ENCODE results near the gene TTBK2. TPM values are rescaled to one million over a fixed set of nuclear protein-coding genes. Genes with fewer than 3 reads are reported as not detected.

The TTBK2 gene
- polyA plus RNA-seq, 1 of the 3 experiments (the other 2 are of a cell fraction), result 4.5 TPM

DNA sequence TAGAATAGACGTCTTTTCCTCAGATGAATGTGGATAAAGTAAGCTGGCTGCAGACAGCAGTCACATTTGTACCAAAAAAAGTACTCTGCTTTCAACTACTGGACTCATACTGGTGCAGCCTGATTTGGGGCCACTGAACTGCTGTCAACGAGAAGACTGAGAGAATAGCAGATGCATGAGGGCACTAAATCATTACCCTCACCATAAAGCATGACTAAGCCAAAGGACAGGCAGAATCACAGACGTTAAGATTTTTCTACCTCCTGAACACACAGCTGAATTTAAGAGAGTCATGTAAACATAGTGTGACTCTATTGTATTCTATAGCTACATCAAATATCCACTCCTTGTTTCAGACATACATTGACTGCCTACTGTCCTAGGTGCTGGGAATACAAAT, 115.8 kb downstream of the TTBK2 start:
- no peak overlapping the region for H3K9ac ChIP-seq
- no peak overlapping the region for H3K4me3 ChIP-seq (ENCODE audit: low read depth in 2 of 2, low read length in 1 of 2)
- DNase-seq, result no peak
- POLR2A ChIA-PET, result no interaction called here
- H3K36me3 ChIP-seq (replicated peaks in 1 of 2; ENCODE audit: control insufficient read depth in 1 of 2, insufficient read depth in 2 of 2, low read length in 1 of 2), result peaks cover 8 to 13% of the 10 kb centered on the region in 2 experiments
- H2AFZ ChIP-seq (ENCODE audit: low read depth), result no peak overlapping the region
- no peak overlapping the region for H3K4me2 ChIP-seq
- no peaks in the 10 kb centered on the region for H3K9me3 ChIP-seq
- no peaks in the 10 kb centered on the region for H3K9me2 ChIP-seq
- no peaks in the 10 kb centered on the region for H3F3A ChIP-seq (replicated peaks; ENCODE audit: insufficient read depth)
- H4K20me1 ChIP-seq (ENCODE audit: insufficient read depth), result no peaks in the 10 kb centered on the region
- H3K27me3 ChIP-seq (ENCODE audit: insufficient read depth), result no peaks in the 10 kb centered on the region
- WGBS (ENCODE audit: low lambda C conversion rate), result 67% methylated on average over 3 of the region's 3 CpGs
- no peaks in the 10 kb centered on the region for H3K79me2 ChIP-seq (ENCODE audit: insufficient read depth)
- TF ChIP-seq SMC3 (IDR thresholded peaks at IDR 0.05; ENCODE audit: low read depth, low read length), result no peak
- TF ChIP-seq, protein P1, sequence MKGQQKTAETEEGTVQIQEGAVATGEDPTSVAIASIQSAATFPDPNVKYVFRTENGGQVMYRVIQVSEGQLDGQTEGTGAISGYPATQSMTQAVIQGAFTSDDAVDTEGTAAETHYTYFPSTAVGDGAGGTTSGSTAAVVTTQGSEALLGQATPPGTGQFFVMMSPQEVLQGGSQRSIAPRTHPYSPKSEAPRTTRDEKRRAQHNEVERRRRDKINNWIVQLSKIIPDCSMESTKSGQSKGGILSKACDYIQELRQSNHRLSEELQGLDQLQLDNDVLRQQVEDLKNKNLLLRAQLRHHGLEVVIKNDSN (IDR thresholded peaks at IDR 0.05; ENCODE audit: borderline replicate concordance, low read depth), result no peak
- no peak for TF ChIP-seq CHD2 (IDR thresholded peaks at IDR 0.05; ENCODE audit: low read length, partially characterized antibody)
- TF ChIP-seq FOXJ3 (CRISPR knock-in tag; IDR thresholded peaks at IDR 0.05), result no peak
- no peak for TF ChIP-seq NFIC (IDR thresholded peaks at IDR 0.05; ENCODE audit: borderline replicate concordance)
- no peak for TF ChIP-seq ELF1 (IDR thresholded peaks at IDR 0.05)
- TF ChIP-seq, protein P2, sequence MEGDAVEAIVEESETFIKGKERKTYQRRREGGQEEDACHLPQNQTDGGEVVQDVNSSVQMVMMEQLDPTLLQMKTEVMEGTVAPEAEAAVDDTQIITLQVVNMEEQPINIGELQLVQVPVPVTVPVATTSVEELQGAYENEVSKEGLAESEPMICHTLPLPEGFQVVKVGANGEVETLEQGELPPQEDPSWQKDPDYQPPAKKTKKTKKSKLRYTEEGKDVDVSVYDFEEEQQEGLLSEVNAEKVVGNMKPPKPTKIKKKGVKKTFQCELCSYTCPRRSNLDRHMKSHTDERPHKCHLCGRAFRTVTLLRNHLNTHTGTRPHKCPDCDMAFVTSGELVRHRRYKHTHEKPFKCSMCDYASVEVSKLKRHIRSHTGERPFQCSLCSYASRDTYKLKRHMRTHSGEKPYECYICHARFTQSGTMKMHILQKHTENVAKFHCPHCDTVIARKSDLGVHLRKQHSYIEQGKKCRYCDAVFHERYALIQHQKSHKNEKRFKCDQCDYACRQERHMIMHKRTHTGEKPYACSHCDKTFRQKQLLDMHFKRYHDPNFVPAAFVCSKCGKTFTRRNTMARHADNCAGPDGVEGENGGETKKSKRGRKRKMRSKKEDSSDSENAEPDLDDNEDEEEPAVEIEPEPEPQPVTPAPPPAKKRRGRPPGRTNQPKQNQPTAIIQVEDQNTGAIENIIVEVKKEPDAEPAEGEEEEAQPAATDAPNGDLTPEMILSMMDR (IDR thresholded peaks at IDR 0.05), result no peak
- TF ChIP-seq, protein P3, sequence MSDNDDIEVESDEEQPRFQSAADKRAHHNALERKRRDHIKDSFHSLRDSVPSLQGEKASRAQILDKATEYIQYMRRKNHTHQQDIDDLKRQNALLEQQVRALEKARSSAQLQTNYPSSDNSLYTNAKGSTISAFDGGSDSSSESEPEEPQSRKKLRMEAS (IDR thresholded peaks at IDR 0.05; ENCODE audit: low read depth), result no peak
- no peaks in the 10 kb centered on the region; a peak in 1 of 4 replicates for H3K4me1 ChIP-seq (ENCODE audit: control insufficient read depth in 1 of 2, insufficient read depth in 2 of 2, low read depth in 1 of 2, low read length in 1 of 2)
- H3K27ac ChIP-seq (ENCODE audit: low read depth in 2 of 2, low read length in 1 of 2), result no peak overlapping the region; a peak in 1 of 4 replicates
- CTCF ChIA-PET, result interaction anchor here (1.0 kb wide), 2 partner anchors 24 to 38 kb away, joined by 3 read pairs; no protein-coding TSS in a partner anchor

DNA sequence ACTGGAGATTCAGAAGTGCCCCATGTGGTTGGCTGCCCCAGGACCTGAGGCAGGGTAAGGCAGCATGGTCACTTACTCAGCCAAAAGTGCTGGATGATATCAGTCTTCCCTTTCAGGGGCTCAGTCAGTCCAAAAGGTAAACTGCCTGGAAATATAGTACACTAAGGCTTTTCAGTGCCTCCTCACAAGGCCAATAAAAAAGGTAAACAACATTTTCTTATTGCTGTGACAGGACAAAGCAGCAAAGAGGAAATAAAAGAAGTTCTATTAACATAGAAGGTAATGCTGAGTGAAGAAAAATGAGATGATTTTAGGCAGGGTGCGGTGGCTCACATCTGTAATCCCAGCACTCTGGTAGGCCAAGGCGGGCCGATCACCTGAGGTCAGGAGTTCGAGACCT, 117.1 kb downstream of the TTBK2 start:
- no peaks in the 10 kb centered on the region for H3K9me2 ChIP-seq
- no peaks in the 10 kb centered on the region for H3K79me2 ChIP-seq (ENCODE audit: insufficient read depth)
- H3K36me3 ChIP-seq (replicated peaks in 1 of 2; ENCODE audit: control insufficient read depth in 1 of 2, insufficient read depth in 2 of 2, low read length in 1 of 2), result peaks cover 3 to 13% of the 10 kb centered on the region in 2 experiments
- no peaks in the 10 kb centered on the region for H3F3A ChIP-seq (replicated peaks; ENCODE audit: insufficient read depth)
- no peaks in the 10 kb centered on the region for H3K4me1 ChIP-seq (ENCODE audit: control insufficient read depth in 1 of 2, insufficient read depth in 2 of 2, low read depth in 1 of 2, low read length in 1 of 2)
- CTCF ChIA-PET, result no interaction called here
- POLR2A ChIA-PET, result no interaction called here
- TF ChIP-seq MXI1 (IDR thresholded peaks at IDR 0.05; ENCODE audit: low read depth, low read length), result no peak
- H3K27me3 ChIP-seq (ENCODE audit: insufficient read depth), result no peaks in the 10 kb centered on the region
- no peaks in the 10 kb centered on the region for H3K9me3 ChIP-seq
- H3K4me3 ChIP-seq (ENCODE audit: low read depth in 2 of 2, low read length in 1 of 2), result no peak overlapping the region
- 97% methylated on average over 4 of the region's 4 CpGs for WGBS (ENCODE audit: low lambda C conversion rate)
- no peak overlapping the region for H2AFZ ChIP-seq (ENCODE audit: low read depth)
- H3K9ac ChIP-seq, result no peak overlapping the region
- no peak overlapping the region for H3K4me2 ChIP-seq
- H3K27ac ChIP-seq (ENCODE audit: low read depth in 2 of 2, low read length in 1 of 2), result no peak overlapping the region
- no peak for DNase-seq
- no peaks in the 10 kb centered on the region for H4K20me1 ChIP-seq (ENCODE audit: insufficient read depth)

DNA sequence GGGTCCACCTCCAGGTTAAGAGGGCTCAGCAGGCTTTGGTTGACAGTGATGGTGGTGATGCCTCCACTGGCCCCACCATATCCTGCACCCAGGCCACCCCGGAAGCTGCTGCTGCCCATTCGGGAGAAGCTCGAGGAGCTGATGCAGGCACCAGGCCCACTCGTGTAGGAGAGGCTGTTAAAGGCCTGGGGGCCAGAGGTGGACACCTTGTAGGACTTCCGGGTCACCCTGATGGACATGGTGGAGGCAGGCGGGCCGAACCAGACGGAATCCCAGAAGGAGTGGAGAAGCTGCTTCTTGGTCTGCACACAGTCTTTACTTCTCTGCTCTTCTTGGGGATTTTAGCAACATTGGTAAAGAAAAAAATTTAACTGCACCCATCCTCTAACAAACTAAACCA, 118.4 kb downstream of the TTBK2 start:
- whole genome bisulfite sequencing (ENCODE audit: low lambda C conversion rate), result 97% methylated on average over 6 of the region's 8 CpGs
- TF ChIP-seq FOXM1 (IDR thresholded peaks at IDR 0.05; ENCODE audit: low read depth), result no peak
- no peak for TF ChIP-seq EZH2phosphoT487 (IDR thresholded peaks at IDR 0.05; ENCODE audit: borderline replicate concordance, low read depth)
- TF ChIP-seq TCF12 (IDR thresholded peaks at IDR 0.05), result no peak
- no peak for TF ChIP-seq FOXJ3 (CRISPR knock-in tag; IDR thresholded peaks at IDR 0.05)
- TF ChIP-seq EP300 (IDR thresholded peaks at IDR 0.05; ENCODE audit: borderline replicate concordance in 1 of 2, low read depth in 1 of 2, low read length in 1 of 2), result no peak
- TF ChIP-seq, protein P1 (IDR thresholded peaks at IDR 0.05; ENCODE audit: borderline replicate concordance, low read depth), result no peak
- no peak for TF ChIP-seq ELF1 (IDR thresholded peaks at IDR 0.05)
- no peak for TF ChIP-seq TEAD4 (IDR thresholded peaks at IDR 0.05; ENCODE audit: borderline replicate concordance, insufficient read depth)
- TF ChIP-seq, protein P4, sequence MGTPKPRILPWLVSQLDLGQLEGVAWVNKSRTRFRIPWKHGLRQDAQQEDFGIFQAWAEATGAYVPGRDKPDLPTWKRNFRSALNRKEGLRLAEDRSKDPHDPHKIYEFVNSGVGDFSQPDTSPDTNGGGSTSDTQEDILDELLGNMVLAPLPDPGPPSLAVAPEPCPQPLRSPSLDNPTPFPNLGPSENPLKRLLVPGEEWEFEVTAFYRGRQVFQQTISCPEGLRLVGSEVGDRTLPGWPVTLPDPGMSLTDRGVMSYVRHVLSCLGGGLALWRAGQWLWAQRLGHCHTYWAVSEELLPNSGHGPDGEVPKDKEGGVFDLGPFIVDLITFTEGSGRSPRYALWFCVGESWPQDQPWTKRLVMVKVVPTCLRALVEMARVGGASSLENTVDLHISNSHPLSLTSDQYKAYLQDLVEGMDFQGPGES (IDR thresholded peaks at IDR 0.05; ENCODE audit: low read depth, low read length), result no peak

More for the DNA sequence above, 118.4 kb downstream of the TTBK2 start:
- no peak overlapping the region for H3K27ac ChIP-seq (ENCODE audit: low read depth in 2 of 2, low read length in 1 of 2)
- H3K4me2 ChIP-seq, result no peak overlapping the region
- H3F3A ChIP-seq (replicated peaks; ENCODE audit: insufficient read depth), result peaks cover 4% of the 10 kb centered on the region
- H3K4me3 ChIP-seq (ENCODE audit: low read depth in 2 of 2, low read length in 1 of 2), result no peak overlapping the region
- no peaks in the 10 kb centered on the region for H3K9me3 ChIP-seq
- H3K79me2 ChIP-seq (ENCODE audit: insufficient read depth), result no peaks in the 10 kb centered on the region
- no peak for DNase-seq
- H3K9me2 ChIP-seq, result no peaks in the 10 kb centered on the region
- no peaks in the 10 kb centered on the region for H3K27me3 ChIP-seq (ENCODE audit: insufficient read depth)
- H2AFZ ChIP-seq (ENCODE audit: low read depth), result no peak overlapping the region
- ChIA-PET CTCF (interaction anchor here (2.4 kb wide), 1 partner anchor 124 kb away, joined by 8 read pairs; no protein-coding TSS in a partner anchor), POLR2A (no interaction called here)
- H4K20me1 ChIP-seq (ENCODE audit: insufficient read depth), result no peaks in the 10 kb centered on the region
- peaks cover 0 to 3% of the 10 kb centered on the region in 2 experiments; a peak in 1 of 4 replicates for H3K4me1 ChIP-seq (ENCODE audit: control insufficient read depth in 1 of 2, insufficient read depth in 2 of 2, low read depth in 1 of 2, low read length in 1 of 2)
- no peak overlapping the region for H3K9ac ChIP-seq
- peaks cover 3 to 13% of the 10 kb centered on the region in 2 experiments for H3K36me3 ChIP-seq (replicated peaks in 1 of 2; ENCODE audit: control insufficient read depth in 1 of 2, insufficient read depth in 2 of 2, low read length in 1 of 2)

Data from SK-N-SH (cell line).